NCI-H128 (cell line): ENCODE measurements around the gene LOC101059915.
"Not testable (repeated sequence)": the region's sequence is repeated elsewhere in the genome, so short reads cannot be mapped to it uniquely, and the experiment has no call there.

ENCODE experiments used
- DNase-seq: peaks from one replicate; lab custom pipeline; 2025; ENCODE audit not compliant: unreplicated experiment; lab: John Stamatoyannopoulos, UW

Gene LOC101059915

GRCh38 chrX:71671043-71671780 lies 3.9 kb downstream of the LOC101059915 start:
- DNase-seq = no peak

- no peak for DNase-seq
Observed at GRCh38 chrX:71671938-71672337, 4.6 kb downstream of the LOC101059915 start.

- not testable (repeated sequence) for DNase-seq
Observed at GRCh38 chrX:71675636-71676035, 8.3 kb downstream of the LOC101059915 start.

GRCh38 chrX:71676068-71676795 lies 8.9 kb downstream of the LOC101059915 start:
- not testable (repeated sequence) for DNase-seq

- not testable (repeated sequence) for DNase-seq
Observed at GRCh38 chrX:71677195-71677594, 9.8 kb downstream of the LOC101059915 start.

GRCh38 chrX:71679575-71680207 lies 12.3 kb downstream of the LOC101059915 start:
- DNase-seq = no peak

GRCh38 chrX:71696641-71697465 lies 29.5 kb downstream of the LOC101059915 start:
- not testable (repeated sequence) for DNase-seq

GRCh38 chrX:71697466-71698298 lies 30.3 kb downstream of the LOC101059915 start:
- DNase-seq = not testable (repeated sequence)

- not testable (repeated sequence) for DNase-seq
Observed at GRCh38 chrX:71698299-71699022, 31.1 kb downstream of the LOC101059915 start.

- DNase-seq = not testable (repeated sequence)
Observed at GRCh38 chrX:71699023-71699344, 31.6 kb downstream of the LOC101059915 start.

- DNase-seq = not testable (repeated sequence)
Observed at GRCh38 chrX:71702853-71703252, 35.5 kb downstream of the LOC101059915 start.

GRCh38 chrX:71714064-71714463 lies 46.7 kb downstream of the LOC101059915 start:
- not testable (repeated sequence) for DNase-seq

GRCh38 chrX:71715551-71715950 lies 48.2 kb downstream of the LOC101059915 start:
- not testable (repeated sequence) for DNase-seq

GRCh38 chrX:71716323-71716722 lies 49.0 kb downstream of the LOC101059915 start:
- not testable (repeated sequence) for DNase-seq

- not testable (repeated sequence) for DNase-seq
Observed at GRCh38 chrX:71718185-71718584, 50.8 kb downstream of the LOC101059915 start, which contains the start of gene CXorf49. Gene CXorf49 (minus strand): TSS chrX:71718285. CDS start chrX:71718151, 134 bp downstream.

GRCh38 chrX:71719195-71719594 lies 51.8 kb downstream of the LOC101059915 start:
- DNase-seq = not testable (repeated sequence)

- not testable (repeated sequence) for DNase-seq
Observed at GRCh38 chrX:71720289-71720886, 53.0 kb downstream of the LOC101059915 start.
